Adrenal gland (tissue), 12 donors: Measurements from ENCODE around the gene MYO7A. TPM values are rescaled to one million over a fixed set of nuclear protein-coding genes. Genes with fewer than 3 reads are reported as not detected.

ENCODE experiments used
- DNase-seq, 7 donors: peaks; one replicate each; pipeline ENCODE4 v3.0.0-alpha.2; 2019 to 2020
- H3K27ac ChIP-seq, 5 donors: fragments of 200-600 bp; sonication (generic) in 4 of 5; 1 replicate in 3 of 5; 2 replicates in 2 of 5; pipeline versions ENCODE4 v1.5.1 to v1.8.0; 2016 to 2020; ENCODE audit warnings: mild to moderate bottlenecking in 1 of 5
- H3K27me3 ChIP-seq: fragments of 200-600 bp; 2 replicates; pipeline ENCODE4 v1.8.0; 2021
- H3K36me3 ChIP-seq, 2 donors: fragments of 200-600 bp; replicated peaks in 1 of 2; 1 replicate in 1 of 2; 2 replicates in 1 of 2; pipeline versions ENCODE4 v1.5.1 to v1.8.0; 2018 to 2022
- H3K4me1 ChIP-seq, 2 donors: fragments of 200-600 bp; replicated peaks in 1 of 2; 1 replicate in 1 of 2; 2 replicates in 1 of 2; pipeline versions ENCODE4 v1.5.1 to v1.8.0; 2018 to 2021
- H3K4me3 ChIP-seq, 4 donors: fragments of 200-600 bp; sonication (generic) in 3 of 4; one replicate each; pipeline ENCODE4 v1.5.1; 2016 to 2018
- H3K9me3 ChIP-seq, 3 donors: fragments of 200-600 bp; sonication (generic) in 1 of 3; replicated peaks in 1 of 3; 1 replicate in 2 of 3; 2 replicates in 1 of 3; pipeline versions ENCODE4 v1.5.1 to v1.8.0; 2016 to 2021
- POLR2A ChIP-seq, 2 donors: fragments of 450-650 bp; IDR thresholded peaks; one replicate each; pipeline ENCODE4 v1.6.1; 2017; ENCODE audit warnings: antibody characterized with exemption in 2 of 2, mild to moderate bottlenecking in 2 of 2, moderate library complexity in 1 of 2
- WGBS, 4 donors: extraction: QIAGEN DNeasy Blood & Tissue Kit in 2 of 4; methylation state at CpG; one replicate each; pipeline versions ENCODE4 v1.1.5 to v1.1.7; 2013 to 2017; 5-methylcytosine and 5-hydroxymethylcytosine counted together
- intact Hi-C, 2 donors: fragments of 100-400 bp; cut with DNase I; formaldehyde crosslinking; loops; one replicate each; pipeline versions ENCODE4 v1.14.1 to v1.15.0; 2022 to 2023
- polyA plus RNA-seq, 3 donors: library from polyadenylated mRNA; stranded (reverse); fragments of 200-250 nt in 2 of 3; fragments of 350-450 nt in 1 of 3; fragmentation: Illumina TruSeq in 1 of 3; extraction: RNeasy Lipid Tissue Mini Kit (QIAGEN cat#74804) in 1 of 3; gene quantifications; one replicate each; pipeline ENCODE4 v1.2.3, GENCODE V29; 2013 to 2014
- total RNA-seq, 9 donors: library from RNA; depleted of rRNA in 4 of 9; stranded (reverse); fragments of >200 nt in 4 of 9; fragments of 120-200 nt in 1 of 9; fragmentation: NEBNext Ultra II Directional in 1 of 9; extraction: Animal tissue kit (Norgen Biotek cat#: 25700) in 1 of 9; gene quantifications; one replicate each; pipeline versions ENCODE4 v1.1.0 to v1.2.4, GENCODE V29; 2013 to 2023
- TF ChIP-seq, protein P1 (sequence below), 6 experiments: fragments of 450-650 bp in 4 of 6; fragments of 200-600 bp in 2 of 6; sonication (generic) in 1 of 6; IDR thresholded peaks; 1 replicate in 5 of 6; 2 replicates in 1 of 6; pipeline versions ENCODE4 v1.5.1 to v1.8.0; 2016 to 2021; ENCODE audit warnings: antibody characterized with exemption in 6 of 6, mild to moderate bottlenecking in 2 of 6, moderate library complexity in 1 of 6
- donor health status: healthy with polysubstance abuse.
- donor health status: Bipolar disorder and iron deficiency.
- donor health status: DM: yes; HTN: yes; CAD: no.
- donor health status: DM: no; HTN: no; CAD: no.
- donor health status: DM: no; HTN: no; CAD: no.
- donor health status: DM: yes; HTN: yes; CAD: no.

The MYO7A gene
- total and polyA plus RNA-seq, 12 donors: 5.5 to 175 (median 91.6) TPM

DNA sequence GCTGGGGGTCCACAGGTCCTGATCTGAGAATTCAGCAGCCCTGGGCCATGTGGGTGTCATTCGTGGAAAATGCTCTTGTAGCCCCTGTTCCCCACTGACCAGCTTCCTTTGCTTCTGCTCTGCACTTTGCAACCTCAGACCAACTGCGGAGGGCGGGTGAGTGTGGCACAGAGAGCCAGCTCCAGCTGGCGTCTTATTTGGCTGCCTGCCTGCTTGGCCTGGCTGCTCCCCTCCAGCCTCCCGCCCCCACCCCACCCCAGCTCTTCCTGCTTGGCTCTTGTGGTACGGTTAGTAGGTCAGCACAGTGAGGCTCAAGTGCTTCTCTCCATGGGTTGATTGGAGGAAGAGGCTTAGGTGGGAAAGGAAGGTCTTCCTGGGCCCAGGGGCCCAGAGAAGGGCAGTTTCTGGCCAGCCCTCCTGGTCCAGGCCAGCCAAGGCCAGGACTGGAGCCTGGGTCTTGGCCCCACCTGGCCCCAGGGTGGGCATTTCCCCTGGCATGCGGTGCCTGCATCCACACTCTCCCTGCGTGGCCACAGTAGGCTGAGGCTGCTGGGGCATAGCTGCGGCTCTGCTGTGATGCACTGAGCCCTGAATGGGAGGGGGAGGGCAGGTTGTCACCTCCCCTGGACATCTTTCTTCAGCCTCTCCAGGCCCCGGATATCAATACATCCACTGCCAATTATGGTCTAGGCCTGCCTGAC is 26.5 kb downstream of the MYO7A start:
- Histone ChIP-seq H3K36me3 (peaks cover 0 to 15% of the 10 kb centered on the region in 2 donors), H3K9me3 (no peaks in the 10 kb centered on the region), H3K4me3 (no peak overlapping the region), H3K27me3 (no peaks in the 10 kb centered on the region), H3K4me1 (peaks cover 32 to 37% of the 10 kb centered on the region in 2 donors), H3K27ac (peak overlapping the region in 3 of 5 donors; percentile 30 to 78 (median 68))
- no peak for TF ChIP-seq POLR2A (IDR thresholded peaks at IDR 0.05)
- TF ChIP-seq, protein P1, sequence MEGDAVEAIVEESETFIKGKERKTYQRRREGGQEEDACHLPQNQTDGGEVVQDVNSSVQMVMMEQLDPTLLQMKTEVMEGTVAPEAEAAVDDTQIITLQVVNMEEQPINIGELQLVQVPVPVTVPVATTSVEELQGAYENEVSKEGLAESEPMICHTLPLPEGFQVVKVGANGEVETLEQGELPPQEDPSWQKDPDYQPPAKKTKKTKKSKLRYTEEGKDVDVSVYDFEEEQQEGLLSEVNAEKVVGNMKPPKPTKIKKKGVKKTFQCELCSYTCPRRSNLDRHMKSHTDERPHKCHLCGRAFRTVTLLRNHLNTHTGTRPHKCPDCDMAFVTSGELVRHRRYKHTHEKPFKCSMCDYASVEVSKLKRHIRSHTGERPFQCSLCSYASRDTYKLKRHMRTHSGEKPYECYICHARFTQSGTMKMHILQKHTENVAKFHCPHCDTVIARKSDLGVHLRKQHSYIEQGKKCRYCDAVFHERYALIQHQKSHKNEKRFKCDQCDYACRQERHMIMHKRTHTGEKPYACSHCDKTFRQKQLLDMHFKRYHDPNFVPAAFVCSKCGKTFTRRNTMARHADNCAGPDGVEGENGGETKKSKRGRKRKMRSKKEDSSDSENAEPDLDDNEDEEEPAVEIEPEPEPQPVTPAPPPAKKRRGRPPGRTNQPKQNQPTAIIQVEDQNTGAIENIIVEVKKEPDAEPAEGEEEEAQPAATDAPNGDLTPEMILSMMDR (IDR thresholded peaks at IDR 0.05): no peak
- peak; percentile 56 to 81 (median 73) for DNase-seq
- WGBS, 4 donors: 13 to 36% (median 29%) methylated on average over 5 to 10 of the region's 10 CpGs
- intact Hi-C loops: no loop called here

DNA sequence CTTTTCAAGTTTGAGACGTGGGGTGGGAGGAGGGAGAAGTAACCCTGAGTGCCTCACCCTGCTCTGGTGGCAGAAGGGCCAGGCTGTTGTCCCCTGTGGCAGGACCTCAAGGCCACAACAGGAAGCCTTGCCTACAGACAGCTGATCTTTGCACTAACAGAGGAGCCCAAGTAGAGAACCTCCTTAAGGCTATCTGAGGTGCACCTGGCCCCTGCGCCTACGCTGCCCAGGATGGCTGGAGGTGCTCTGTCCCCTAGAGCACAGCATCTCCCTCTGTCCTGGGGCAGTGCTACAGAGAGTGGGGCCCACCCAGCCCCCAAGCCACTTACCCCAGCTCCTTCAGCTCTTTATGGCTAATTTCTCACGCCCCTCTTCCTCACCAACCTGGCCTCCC is 27.0 kb downstream of the MYO7A start:
- TF ChIP-seq POLR2A (IDR thresholded peaks at IDR 0.05): no peak
- TF ChIP-seq, protein P1 (IDR thresholded peaks at IDR 0.05): no peak
- intact Hi-C loops: no loop called here

DNA sequence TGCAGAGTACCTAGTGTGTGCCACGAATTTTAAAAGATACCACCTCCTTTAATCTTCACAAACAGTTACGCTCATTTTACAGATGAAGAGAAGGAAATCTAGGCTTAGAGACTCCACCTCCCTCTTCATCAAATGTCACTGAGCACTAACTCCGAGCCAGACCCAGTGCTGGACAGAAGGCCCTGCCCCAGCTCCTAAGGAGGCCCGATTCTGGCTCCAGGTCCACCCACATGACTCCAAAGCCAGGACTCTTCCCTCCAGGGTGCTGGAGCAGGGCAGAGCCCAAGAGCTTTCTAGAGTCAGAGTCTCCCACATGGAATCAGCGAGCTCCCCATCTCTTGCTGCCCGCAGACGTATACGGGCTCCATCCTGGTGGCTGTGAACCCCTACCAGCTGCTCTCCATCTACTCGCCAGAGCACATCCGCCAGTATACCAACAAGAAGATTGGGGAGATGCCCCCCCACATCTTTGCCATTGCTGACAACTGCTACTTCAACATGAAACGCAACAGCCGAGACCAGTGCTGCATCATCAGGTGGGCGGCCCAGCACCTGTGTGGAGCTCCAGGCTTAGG is 27.6 kb downstream of the MYO7A start:
- 87 to 96% (median 91%) methylated on average over 7 to 13 of the region's 13 CpGs for WGBS, 4 donors
- Histone ChIP-seq H3K27ac (no peak overlapping the region), H3K36me3 (peaks cover 0 to 15% of the 10 kb centered on the region in 2 donors), H3K4me1 (peaks cover 32 to 37% of the 10 kb centered on the region in 2 donors), H3K4me3 (no peak overlapping the region), H3K27me3 (no peaks in the 10 kb centered on the region), H3K9me3 (no peaks in the 10 kb centered on the region)
- no peak for DNase-seq
- TF ChIP-seq, protein P1 (IDR thresholded peaks at IDR 0.05): no peak
- no peak for TF ChIP-seq POLR2A (IDR thresholded peaks at IDR 0.05)
- intact Hi-C loops: no loop called here

More for the DNA sequence above, 27.0 kb downstream of the MYO7A start:
- WGBS, 4 donors: 94 to 100% (median 96%) methylated on average over 2 to 3 of the region's 4 CpGs
- Histone ChIP-seq H3K36me3 (peaks cover 0 to 15% of the 10 kb centered on the region in 2 donors), H3K27ac (no peak overlapping the region), H3K4me1 (peaks cover 32 to 37% of the 10 kb centered on the region in 2 donors), H3K9me3 (no peaks in the 10 kb centered on the region), H3K27me3 (no peaks in the 10 kb centered on the region), H3K4me3 (no peak overlapping the region)
- DNase-seq: peak in 1 of 7 donors; percentile 32

DNA sequence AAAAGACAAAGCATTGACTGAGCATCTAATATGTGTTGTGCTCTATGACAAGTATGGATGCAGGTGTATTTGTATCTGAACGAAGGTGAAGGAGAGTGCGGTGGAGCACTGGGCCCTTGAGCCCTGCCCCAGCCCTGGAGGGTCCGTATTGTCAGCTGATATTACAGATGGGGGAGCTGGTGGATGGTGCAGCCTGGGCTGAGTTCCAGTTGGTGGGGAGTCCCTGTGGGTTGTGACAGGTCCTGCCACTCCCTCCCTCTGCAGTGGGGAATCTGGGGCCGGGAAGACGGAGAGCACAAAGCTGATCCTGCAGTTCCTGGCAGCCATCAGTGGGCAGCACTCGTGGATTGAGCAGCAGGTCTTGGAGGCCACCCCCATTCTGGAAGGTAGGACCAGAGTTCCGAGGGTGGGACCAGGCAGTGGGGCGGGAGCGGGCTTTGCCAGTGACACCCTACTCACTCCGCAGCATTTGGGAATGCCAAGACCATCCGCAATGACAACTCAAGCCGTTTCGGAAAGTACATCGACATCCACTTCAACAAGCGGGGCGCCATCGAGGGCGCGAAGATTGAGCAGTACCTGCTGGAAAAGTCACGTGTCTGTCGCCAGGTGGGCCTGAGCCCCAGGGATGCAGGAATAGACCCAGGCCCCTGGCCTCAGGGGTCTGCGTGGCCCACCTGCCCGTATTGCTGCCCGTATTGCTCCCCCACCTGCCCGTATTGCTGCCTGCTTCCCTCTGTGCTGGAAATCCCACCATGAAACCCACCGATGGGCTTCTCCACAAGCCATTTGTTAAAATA is 28.6 kb downstream of the MYO7A start:
- Histone ChIP-seq H3K27me3 (no peaks in the 10 kb centered on the region), H3K36me3 (peaks cover 0 to 25% of the 10 kb centered on the region in 2 donors), H3K4me3 (no peak overlapping the region), H3K27ac (no peak overlapping the region), H3K9me3 (no peaks in the 10 kb centered on the region), H3K4me1 (peaks cover 28 to 34% of the 10 kb centered on the region in 2 donors)
- DNase-seq: no peak
- TF ChIP-seq, protein P1 (IDR thresholded peaks at IDR 0.05): no peak
- no peak for TF ChIP-seq POLR2A (IDR thresholded peaks at IDR 0.05)
- 92 to 97% (median 96%) methylated on average over 24 to 26 of the region's 26 CpGs for WGBS, 4 donors
- intact Hi-C loops: no loop called here
